Progenitor cell of endocrine pancreas (in vitro differentiated cells): ENCODE data around the gene MMS19. TPM values are rescaled to one million over a fixed set of nuclear protein-coding genes. Genes with fewer than 3 reads are reported as not detected.

ENCODE experiments used
- DNase-seq: peaks from one replicate; pipeline ENCODE4 v3.0.0; 2021; ENCODE audit warnings: low spot score; ENCODE audit not compliant: unreplicated experiment
- H3K27ac Mint-ChIP-seq: 2 replicates; pipeline ENCODE4 v1.8.0; 2021; ENCODE audit warnings: mild to moderate bottlenecking, moderate library complexity, mixed read lengths
- H3K27me3 Mint-ChIP-seq: 2 replicates; pipeline ENCODE4 v1.8.0; 2021; ENCODE audit warnings: mixed read lengths
- H3K36me3 Mint-ChIP-seq: 2 replicates; pipeline ENCODE4 v1.8.0; 2022; ENCODE audit warnings: mixed read lengths; ENCODE audit not compliant: insufficient read depth
- H3K4me1 Mint-ChIP-seq: 2 replicates; pipeline ENCODE4 v1.8.0; 2021; ENCODE audit warnings: low read depth, mixed read lengths
- H3K4me3 Mint-ChIP-seq: 2 replicates; pipeline ENCODE4 v1.8.0; 2021; ENCODE audit warnings: low read depth, mild to moderate bottlenecking, moderate library complexity, mixed read lengths
- H3K9me3 Mint-ChIP-seq: 2 replicates; pipeline ENCODE4 v1.8.0; 2021; ENCODE audit warnings: low read depth, mixed read lengths
- CTCF ChIP-seq: fragments of 200-600 bp; sonication (generic); IDR thresholded peaks from one replicate; pipeline ENCODE4 v1.5.0; 2021; ENCODE audit warnings: antibody characterized with exemption, mild to moderate bottlenecking; ENCODE audit not compliant: unreplicated experiment
- total RNA-seq: library from RNA; stranded (reverse); gene quantifications from 2 replicates; pipeline ENCODE4 v1.2.1, GENCODE V29; 2021

MMS19 gene
- total RNA-seq, 1 donor from 2014 or later, result 82.1 TPM

GRCh38 chr10:97512993-97513392 lies 14.8 kb upstream of the MMS19 start:
- Mint-ChIP-seq H3K36me3 (no peaks in the 10 kb centered on the region), H3K27me3 (no peaks in the 10 kb centered on the region), H3K27ac (no peak overlapping the region), H3K4me3 (no peak overlapping the region), H3K9me3 (no peaks in the 10 kb centered on the region), H3K4me1 (peaks cover 5% of the 10 kb centered on the region)
- no peak for TF ChIP-seq CTCF
- DNase-seq, result no peak

- Mint-ChIP-seq H3K9me3 (no peaks in the 10 kb centered on the region), H3K4me3 (no peak overlapping the region), H3K4me1 (peaks cover 5% of the 10 kb centered on the region), H3K27me3 (no peaks in the 10 kb centered on the region), H3K36me3 (no peaks in the 10 kb centered on the region), H3K27ac (no peak overlapping the region)
- no peak for DNase-seq
- TF ChIP-seq CTCF, result no peak
Observed at GRCh38 chr10:97511711-97512440, 13.7 kb upstream of the MMS19 start.

- Mint-ChIP-seq H3K4me3 (no peak overlapping the region), H3K4me1 (peaks cover 5% of the 10 kb centered on the region), H3K9me3 (no peaks in the 10 kb centered on the region), H3K27ac (no peak overlapping the region), H3K27me3 (no peaks in the 10 kb centered on the region), H3K36me3 (no peaks in the 10 kb centered on the region)
- no peak for TF ChIP-seq CTCF
- no peak for DNase-seq
Observed at GRCh38 chr10:97510686-97511085, 12.5 kb upstream of the MMS19 start.

GRCh38 chr10:97509120-97509680 lies 11.0 kb upstream of the MMS19 start:
- Mint-ChIP-seq H3K36me3 (no peaks in the 10 kb centered on the region), H3K27ac (no peak overlapping the region), H3K4me1 (peaks cover 2% of the 10 kb centered on the region), H3K9me3 (no peaks in the 10 kb centered on the region), H3K27me3 (no peaks in the 10 kb centered on the region), H3K4me3 (no peak overlapping the region)
- TF ChIP-seq CTCF, result no peak
- no peak for DNase-seq

- peaks cover 2% of the 10 kb centered on the region for H3K4me1 Mint-ChIP-seq
- H3K4me3 Mint-ChIP-seq, result no peak overlapping the region
- no peak for TF ChIP-seq CTCF
- no peak for DNase-seq
- no peaks in the 10 kb centered on the region for H3K9me3 Mint-ChIP-seq
- H3K27ac Mint-ChIP-seq, result no peak overlapping the region
- no peaks in the 10 kb centered on the region for H3K27me3 Mint-ChIP-seq
- no peaks in the 10 kb centered on the region for H3K36me3 Mint-ChIP-seq
Observed at GRCh38 chr10:97508342-97508741, 10.1 kb upstream of the MMS19 start.
